Neural cell (in vitro differentiated cells): ENCODE measurements around the gene UBP1. TPM values are rescaled to one million over a fixed set of nuclear protein-coding genes. Genes with fewer than 3 reads are reported as not detected.

Experiments used
- H2AFZ ChIP-seq: fragments of 200-600, 300-800 bp; sonication (generic), shearing (Covaris generic); 2 replicates; pipeline ENCODE4 v1.6.0; 2014; ENCODE audit warnings: low read depth, mild to moderate bottlenecking, antibody characterized with exemption, low read length, moderate library complexity
- H3F3A ChIP-seq: fragments of 200-600 bp; shearing (Covaris generic); 2 replicates; pipeline ENCODE4 v1.6.1; 2016; ENCODE audit warnings: mild to moderate bottlenecking, moderate library complexity, mixed read lengths, antibody characterized with exemption, low read length; ENCODE audit not compliant: insufficient read depth, poor library complexity, severe bottlenecking
- H3K27ac ChIP-seq: fragments of 200-600, 300-800 bp; sonication (generic), shearing (Covaris generic); 2 replicates; pipeline ENCODE4 v1.5.1; 2014; ENCODE audit warnings: mild to moderate bottlenecking, low read length, moderate library complexity
- H3K27me3 ChIP-seq: fragments of 300-800, 200-600 bp; sonication (generic), shearing (Covaris generic); 2 replicates; pipeline ENCODE4 v1.6.0; 2014; ENCODE audit warnings: mild to moderate bottlenecking, low read depth, low read length, moderate library complexity; ENCODE audit not compliant: insufficient read depth
- H3K36me3 ChIP-seq: fragments of 300-800, 200-600 bp; sonication (generic), shearing (Covaris generic); 2 replicates; pipeline ENCODE4 v1.5.1; 2014; ENCODE audit warnings: mild to moderate bottlenecking, antibody characterized with exemption, low read length, moderate library complexity; ENCODE audit not compliant: insufficient read depth
- H3K4me2 ChIP-seq: fragments of 300-800, 200-600 bp; sonication (generic), shearing (Covaris generic); 2 replicates; pipeline ENCODE4 v1.6.0; 2014; ENCODE audit warnings: mild to moderate bottlenecking, low read length
- H3K4me3 ChIP-seq: fragments of 300-800, 200-600 bp; sonication (generic), shearing (Covaris generic); 2 replicates; pipeline ENCODE4 v1.5.1; 2014; ENCODE audit warnings: mild to moderate bottlenecking, low read length, moderate library complexity
- H3K79me2 ChIP-seq: fragments of 200-600 bp; shearing (Covaris generic); replicated peaks from 2 replicates; pipeline ENCODE4 v1.6.0; 2014; ENCODE audit warnings: mild to moderate bottlenecking, low read length, moderate library complexity; ENCODE audit not compliant: insufficient read depth
- H3K9ac ChIP-seq: fragments of 300-800, 200-600 bp; sonication (generic), shearing (Covaris generic); 2 replicates; pipeline ENCODE4 v1.6.1; 2016; ENCODE audit warnings: mild to moderate bottlenecking, low read length, mixed read lengths
- H3K9me2 ChIP-seq: fragments of 200-600 bp; shearing (Covaris generic); 2 replicates; pipeline ENCODE4 v1.6.1; 2016; ENCODE audit warnings: mild to moderate bottlenecking, low read length, mixed read lengths; ENCODE audit not compliant: insufficient read depth
- H3K9me3 ChIP-seq: fragments of 200-600, 300-800 bp; sonication (generic), shearing (Covaris generic); 2 replicates; pipeline ENCODE4 v1.6.1; 2016; ENCODE audit warnings: mild to moderate bottlenecking, mixed run types, low read length, moderate library complexity, mixed read lengths
- H4K20me1 ChIP-seq: fragments of 200-600 bp; shearing (Covaris generic); 2 replicates; pipeline ENCODE4 v1.6.1; 2016; ENCODE audit warnings: mild to moderate bottlenecking, mixed run types; ENCODE audit not compliant: insufficient read depth
- EP300 ChIP-seq: fragments of 450-650 bp; conservative IDR thresholded peaks from 2 replicates; pipeline ENCODE4 v1.6.1; 2014; ENCODE audit warnings: antibody characterized with exemption, mild to moderate bottlenecking, moderate library complexity; ENCODE audit not compliant: poor library complexity, severe bottlenecking
- EZH2 ChIP-seq: fragments of 200-600, 300-800 bp; shearing (Covaris generic), sonication (generic); IDR thresholded peaks from 2 replicates; pipeline ENCODE4 v1.6.1; 2014; ENCODE audit warnings: antibody characterized with exemption, low read length, borderline replicate concordance, mild to moderate bottlenecking; ENCODE audit not compliant: insufficient read depth, poor library complexity, severe bottlenecking
- MXI1 ChIP-seq: fragments of 450-650 bp; conservative IDR thresholded peaks from 2 replicates; pipeline ENCODE4 v1.6.1; 2014; ENCODE audit warnings: antibody characterized with exemption, mild to moderate bottlenecking; ENCODE audit not compliant: poor library complexity, severe bottlenecking
- POLR2AphosphoS5 ChIP-seq: IDR thresholded peaks from 2 replicates; pipeline ENCODE4 v1.6.1; 2012
- RAD21 ChIP-seq: fragments of 450-650 bp; conservative IDR thresholded peaks from 2 replicates; pipeline ENCODE4 v1.6.1; 2014; ENCODE audit warnings: antibody characterized with exemption, mild to moderate bottlenecking, moderate library complexity
- SMC3 ChIP-seq: fragments of 450-650 bp; conservative IDR thresholded peaks from 2 replicates; pipeline ENCODE4 v1.6.1; 2014; ENCODE audit warnings: antibody characterized with exemption, mild to moderate bottlenecking, moderate library complexity; ENCODE audit not compliant: poor library complexity
- TAF1 ChIP-seq: IDR thresholded peaks from 2 replicates; pipeline ENCODE4 v1.6.1; 2012; ENCODE audit warnings: low read depth
- polyA plus RNA-seq: library from polyadenylated mRNA; depleted of rRNA; stranded (reverse); fragments of >200 nt; gene quantifications from 2 replicates; pipeline ENCODE4 v1.2.3, GENCODE V29; 2014
- TF ChIP-seq, protein P1 (sequence below): IDR thresholded peaks from 2 replicates; pipeline ENCODE4 v1.6.1; 2012; ENCODE audit warnings: borderline replicate concordance
- TF ChIP-seq, protein P2 (sequence below): fragments of 450-650 bp; IDR thresholded peaks from 2 replicates; pipeline ENCODE4 v1.5.1; 2014; ENCODE audit warnings: antibody characterized with exemption, mild to moderate bottlenecking, moderate library complexity; ENCODE audit not compliant: poor library complexity, severe bottlenecking

Gene UBP1
- polyA plus RNA-seq, 1 donor from 2014 or later, result 74.2 TPM

DNA sequence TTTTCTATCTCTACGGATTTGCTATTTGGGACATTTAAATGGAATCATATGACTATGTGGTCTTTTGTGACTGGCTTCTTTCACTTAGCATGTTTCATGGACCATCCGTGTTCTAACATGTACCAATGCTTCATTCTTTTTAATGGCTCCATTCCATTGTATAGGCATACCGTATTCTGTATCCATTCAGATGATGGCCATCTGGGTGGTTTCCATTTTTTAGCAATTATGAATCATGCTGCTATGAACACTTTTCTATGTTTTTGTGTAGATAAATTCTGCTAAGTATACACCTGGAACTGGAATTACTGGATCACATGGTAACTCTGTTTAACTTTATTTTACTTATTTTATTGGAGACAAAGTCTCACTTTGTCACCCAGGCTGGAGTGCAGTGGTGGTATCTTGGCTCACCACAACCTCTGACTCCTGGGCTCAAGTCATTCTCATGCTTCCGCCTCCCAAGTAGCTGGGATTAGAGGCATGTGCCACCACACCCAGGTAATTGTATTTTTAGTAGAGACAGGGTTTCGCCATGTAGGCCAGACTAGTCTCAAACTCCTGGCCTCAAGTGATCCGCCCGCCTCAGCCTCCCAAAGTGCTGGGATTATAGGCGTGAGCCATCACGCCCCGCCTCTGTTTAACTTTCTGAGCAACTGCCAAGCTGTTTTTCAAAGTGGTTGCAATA is 13.4 kb downstream of the UBP1 start:
- Histone ChIP-seq H2AFZ (no peak overlapping the region), H3K27me3 (no peaks in the 10 kb centered on the region), H3K27ac (no peak overlapping the region), H3K9ac (no peak overlapping the region), H3K79me2 (peaks cover 47% of the 10 kb centered on the region), H3K4me3 (no peak overlapping the region), H3F3A (no peaks in the 10 kb centered on the region), H3K9me3 (no peaks in the 10 kb centered on the region), H3K4me2 (no peak overlapping the region), H3K36me3 (no peaks in the 10 kb centered on the region), H4K20me1 (no peaks in the 10 kb centered on the region), H3K9me2 (no peaks in the 10 kb centered on the region)
- TF ChIP-seq EZH2, result no peak
- no peak for TF ChIP-seq EP300
- TF ChIP-seq, protein P1, sequence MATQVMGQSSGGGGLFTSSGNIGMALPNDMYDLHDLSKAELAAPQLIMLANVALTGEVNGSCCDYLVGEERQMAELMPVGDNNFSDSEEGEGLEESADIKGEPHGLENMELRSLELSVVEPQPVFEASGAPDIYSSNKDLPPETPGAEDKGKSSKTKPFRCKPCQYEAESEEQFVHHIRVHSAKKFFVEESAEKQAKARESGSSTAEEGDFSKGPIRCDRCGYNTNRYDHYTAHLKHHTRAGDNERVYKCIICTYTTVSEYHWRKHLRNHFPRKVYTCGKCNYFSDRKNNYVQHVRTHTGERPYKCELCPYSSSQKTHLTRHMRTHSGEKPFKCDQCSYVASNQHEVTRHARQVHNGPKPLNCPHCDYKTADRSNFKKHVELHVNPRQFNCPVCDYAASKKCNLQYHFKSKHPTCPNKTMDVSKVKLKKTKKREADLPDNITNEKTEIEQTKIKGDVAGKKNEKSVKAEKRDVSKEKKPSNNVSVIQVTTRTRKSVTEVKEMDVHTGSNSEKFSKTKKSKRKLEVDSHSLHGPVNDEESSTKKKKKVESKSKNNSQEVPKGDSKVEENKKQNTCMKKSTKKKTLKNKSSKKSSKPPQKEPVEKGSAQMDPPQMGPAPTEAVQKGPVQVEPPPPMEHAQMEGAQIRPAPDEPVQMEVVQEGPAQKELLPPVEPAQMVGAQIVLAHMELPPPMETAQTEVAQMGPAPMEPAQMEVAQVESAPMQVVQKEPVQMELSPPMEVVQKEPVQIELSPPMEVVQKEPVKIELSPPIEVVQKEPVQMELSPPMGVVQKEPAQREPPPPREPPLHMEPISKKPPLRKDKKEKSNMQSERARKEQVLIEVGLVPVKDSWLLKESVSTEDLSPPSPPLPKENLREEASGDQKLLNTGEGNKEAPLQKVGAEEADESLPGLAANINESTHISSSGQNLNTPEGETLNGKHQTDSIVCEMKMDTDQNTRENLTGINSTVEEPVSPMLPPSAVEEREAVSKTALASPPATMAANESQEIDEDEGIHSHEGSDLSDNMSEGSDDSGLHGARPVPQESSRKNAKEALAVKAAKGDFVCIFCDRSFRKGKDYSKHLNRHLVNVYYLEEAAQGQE, result no peak
- TF ChIP-seq RAD21, result no peak
- TF ChIP-seq, protein P2, sequence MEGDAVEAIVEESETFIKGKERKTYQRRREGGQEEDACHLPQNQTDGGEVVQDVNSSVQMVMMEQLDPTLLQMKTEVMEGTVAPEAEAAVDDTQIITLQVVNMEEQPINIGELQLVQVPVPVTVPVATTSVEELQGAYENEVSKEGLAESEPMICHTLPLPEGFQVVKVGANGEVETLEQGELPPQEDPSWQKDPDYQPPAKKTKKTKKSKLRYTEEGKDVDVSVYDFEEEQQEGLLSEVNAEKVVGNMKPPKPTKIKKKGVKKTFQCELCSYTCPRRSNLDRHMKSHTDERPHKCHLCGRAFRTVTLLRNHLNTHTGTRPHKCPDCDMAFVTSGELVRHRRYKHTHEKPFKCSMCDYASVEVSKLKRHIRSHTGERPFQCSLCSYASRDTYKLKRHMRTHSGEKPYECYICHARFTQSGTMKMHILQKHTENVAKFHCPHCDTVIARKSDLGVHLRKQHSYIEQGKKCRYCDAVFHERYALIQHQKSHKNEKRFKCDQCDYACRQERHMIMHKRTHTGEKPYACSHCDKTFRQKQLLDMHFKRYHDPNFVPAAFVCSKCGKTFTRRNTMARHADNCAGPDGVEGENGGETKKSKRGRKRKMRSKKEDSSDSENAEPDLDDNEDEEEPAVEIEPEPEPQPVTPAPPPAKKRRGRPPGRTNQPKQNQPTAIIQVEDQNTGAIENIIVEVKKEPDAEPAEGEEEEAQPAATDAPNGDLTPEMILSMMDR, result no peak
- no peak for TF ChIP-seq MXI1
- no peak for TF ChIP-seq POLR2AphosphoS5
- no peak for TF ChIP-seq SMC3
- no peak for TF ChIP-seq TAF1

DNA sequence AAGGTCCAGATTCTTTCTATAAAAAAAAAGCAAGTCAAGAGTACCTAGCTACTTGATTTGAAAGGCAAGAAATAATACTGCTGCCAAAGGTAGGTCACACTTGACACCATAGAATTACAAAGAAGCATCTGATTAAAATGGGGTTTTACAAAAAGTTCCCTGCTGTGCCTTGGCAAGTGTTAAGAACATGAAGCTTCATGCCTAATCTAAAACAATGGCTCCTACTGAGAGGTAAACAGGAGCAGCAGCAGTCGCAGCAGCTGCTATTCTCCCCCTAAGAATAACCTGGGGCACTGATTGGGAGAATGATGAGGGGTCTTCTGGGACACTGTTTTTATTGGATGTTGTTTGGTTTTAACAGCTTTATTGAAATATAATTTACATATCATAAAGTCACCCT is 14.1 kb downstream of the UBP1 start:
- H3K27me3 ChIP-seq, result no peaks in the 10 kb centered on the region
- H3K4me2 ChIP-seq, result no peak overlapping the region
- no peak overlapping the region for H3K9ac ChIP-seq
- H3K27ac ChIP-seq, result no peak overlapping the region
- TF ChIP-seq SMC3, result no peak
- TF ChIP-seq, protein P2, result no peak
- TF ChIP-seq RAD21, result no peak
- no peak for TF ChIP-seq EZH2
- no peak for TF ChIP-seq MXI1
- no peak for TF ChIP-seq EP300
- no peak for TF ChIP-seq TAF1
- TF ChIP-seq, protein P1, result no peak
- no peak for TF ChIP-seq POLR2AphosphoS5
- no peaks in the 10 kb centered on the region for H3K36me3 ChIP-seq
- H3K4me3 ChIP-seq, result no peak overlapping the region
- no peaks in the 10 kb centered on the region for H3K9me3 ChIP-seq
- H3K79me2 ChIP-seq, result peaks cover 44% of the 10 kb centered on the region
- H3F3A ChIP-seq, result no peaks in the 10 kb centered on the region
- H2AFZ ChIP-seq, result no peak overlapping the region
- no peaks in the 10 kb centered on the region for H3K9me2 ChIP-seq
- no peaks in the 10 kb centered on the region for H4K20me1 ChIP-seq
